D341Med (cell line): ENCODE measurements around the gene CHRNE.
"Not testable (repeated sequence)": the region's sequence is repeated elsewhere in the genome, so short reads cannot be mapped to it uniquely, and the experiment has no call there.

ENCODE experiments used
- DNase-seq: peaks from one replicate; pipeline ENCODE4 v3.0.0; 2012; ENCODE audit warnings: low spot score

Gene CHRNE

GRCh38 chr17:4887581-4887980 lies 15.3 kb downstream of the CHRNE start:
- no peak for DNase-seq

GRCh38 chr17:4886830-4887229 lies 16.1 kb downstream of the CHRNE start:
- DNase-seq = no peak

GRCh38 chr17:4884489-4884888 lies 18.4 kb downstream of the CHRNE start:
- no peak for DNase-seq

DNA sequence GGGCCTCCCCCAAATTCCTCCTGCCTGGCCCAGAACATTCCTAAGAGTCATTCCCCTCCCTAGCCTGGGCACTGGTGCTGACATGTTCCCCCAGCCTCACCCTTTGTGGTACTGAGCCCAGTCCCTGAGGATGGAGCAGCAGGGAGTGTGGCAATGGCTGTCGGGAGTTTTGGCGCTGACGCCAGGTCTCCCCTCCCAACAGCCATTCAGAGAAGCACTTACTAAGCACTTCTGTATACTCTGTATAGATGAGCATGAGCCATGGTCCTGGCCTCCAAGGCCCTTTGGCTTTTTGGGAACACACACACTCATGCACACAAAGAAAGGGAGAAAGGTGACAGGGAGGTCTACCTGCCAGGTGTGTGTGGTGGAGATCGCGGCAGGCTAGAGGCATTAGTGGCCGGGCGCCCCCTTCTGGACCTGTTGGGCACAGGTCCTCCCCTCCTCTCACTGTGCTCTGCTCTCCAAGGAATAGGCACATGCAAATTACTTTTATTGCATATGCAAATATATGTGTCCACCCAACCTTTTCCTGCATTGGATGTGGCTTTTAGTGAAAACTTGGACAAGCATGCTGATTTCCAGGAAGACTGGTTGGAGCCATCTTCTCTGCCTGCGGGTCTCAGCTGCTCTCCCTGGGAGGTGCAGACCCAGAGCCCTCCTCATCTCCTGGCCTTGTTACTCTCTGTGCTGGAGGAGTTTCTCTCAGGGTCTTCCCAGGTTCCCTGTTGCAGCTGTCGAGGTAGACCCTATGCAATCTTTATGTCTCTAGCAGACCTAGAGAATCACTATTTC lies 20.9 kb downstream of the CHRNE start:
- DNase-seq = peak; percentile 71

GRCh38 chr17:4880857-4881256 lies 22.0 kb downstream of the CHRNE start:
- no peak for DNase-seq

GRCh38 chr17:4879601-4880000 lies 23.3 kb downstream of the CHRNE start:
- DNase-seq = no peak

- no peak for DNase-seq
Observed at GRCh38 chr17:4877089-4877488, 25.8 kb downstream of the CHRNE start.

DNA sequence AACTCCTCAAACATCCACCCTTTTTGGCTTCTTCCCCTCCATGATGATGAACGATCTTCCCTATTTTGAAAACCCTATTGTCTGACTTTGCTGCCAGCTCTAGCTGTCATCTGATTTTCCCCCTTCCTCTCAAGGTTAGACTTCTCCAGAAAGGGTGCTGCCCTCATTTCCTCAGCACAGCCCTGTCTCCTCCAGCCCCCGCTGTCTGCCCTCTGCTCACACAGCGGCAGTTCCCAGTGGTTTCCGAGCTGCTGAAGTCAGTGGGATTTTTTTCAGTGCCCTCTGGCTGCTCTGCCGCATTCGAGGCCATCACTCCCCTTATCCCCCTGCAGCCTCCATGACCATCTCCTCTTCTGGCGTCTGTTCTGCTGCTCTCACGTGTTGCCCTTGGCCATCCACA lies 30.1 kb downstream of the CHRNE start:
- DNase-seq = no peak

GRCh38 chr17:4870855-4871254 lies 32.0 kb downstream of the CHRNE start:
- no peak for DNase-seq

GRCh38 chr17:4869058-4869998 lies 33.6 kb downstream of the CHRNE start:
- not testable (repeated sequence) for DNase-seq

DNA sequence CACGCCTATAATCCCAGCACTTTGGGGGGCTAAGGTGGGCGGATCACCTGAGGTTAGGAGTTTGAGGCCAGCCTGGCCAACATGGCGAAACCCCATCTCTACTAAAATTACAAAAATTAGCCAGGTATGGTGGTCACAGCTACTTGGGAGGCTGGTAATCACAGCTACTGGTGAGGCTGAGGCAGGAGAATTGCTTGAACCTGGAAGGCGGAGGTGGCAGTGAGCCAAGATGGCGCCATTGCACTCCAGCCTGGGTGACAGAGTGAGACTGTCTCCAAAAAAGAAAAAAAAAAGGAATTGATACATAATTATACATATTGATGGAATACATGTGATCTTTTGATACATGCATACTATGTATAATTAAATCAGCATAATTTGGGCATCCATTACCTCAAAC lies 35.4 kb downstream of the CHRNE start:
- DNase-seq = not testable (repeated sequence)

DNA sequence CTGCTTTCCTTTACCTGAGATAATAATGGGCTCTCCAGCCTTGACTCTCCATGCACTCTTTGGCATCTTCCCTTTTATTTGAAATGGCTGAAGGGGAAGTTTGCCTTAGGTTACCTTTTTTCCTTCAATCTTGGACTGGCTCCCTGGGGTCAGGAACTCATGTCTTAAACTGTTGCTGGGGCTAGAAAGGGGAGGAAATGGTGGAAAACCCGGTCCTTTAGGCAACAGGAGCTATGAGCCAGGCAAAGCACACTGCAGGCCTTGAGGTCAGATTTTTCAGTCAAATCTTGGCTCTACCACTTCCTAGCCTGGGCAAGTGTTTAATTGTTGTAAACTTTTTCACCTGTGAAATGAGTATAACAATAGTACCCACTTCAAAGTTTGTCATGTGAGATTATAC lies 39.6 kb downstream of the CHRNE start:
- no peak for DNase-seq

DNA sequence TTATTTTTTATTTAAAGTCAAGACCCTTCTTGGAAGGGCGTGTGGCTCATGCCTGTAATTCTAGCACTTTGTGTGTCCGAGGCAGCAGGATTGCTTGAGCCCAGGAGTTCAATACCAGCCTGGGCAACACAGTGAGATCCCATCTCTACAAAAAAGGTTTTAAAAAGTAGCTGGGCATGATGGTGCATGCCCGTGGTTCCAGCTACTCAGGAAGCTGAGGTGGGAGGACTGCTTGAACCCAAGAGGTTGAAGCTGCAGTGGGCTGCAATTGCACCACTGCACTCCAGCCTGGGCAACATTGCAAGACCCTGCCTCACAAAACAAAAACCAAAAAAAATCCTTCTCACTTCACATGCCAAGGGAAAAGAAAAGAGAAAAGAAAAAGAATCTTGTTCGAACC lies 40.2 kb downstream of the CHRNE start:
- no peak for DNase-seq

- DNase-seq = no peak
Observed at GRCh38 chr17:4861052-4861451, 41.8 kb downstream of the CHRNE start.

GRCh38 chr17:4860651-4861050 lies 42.2 kb downstream of the CHRNE start:
- no peak for DNase-seq

DNA sequence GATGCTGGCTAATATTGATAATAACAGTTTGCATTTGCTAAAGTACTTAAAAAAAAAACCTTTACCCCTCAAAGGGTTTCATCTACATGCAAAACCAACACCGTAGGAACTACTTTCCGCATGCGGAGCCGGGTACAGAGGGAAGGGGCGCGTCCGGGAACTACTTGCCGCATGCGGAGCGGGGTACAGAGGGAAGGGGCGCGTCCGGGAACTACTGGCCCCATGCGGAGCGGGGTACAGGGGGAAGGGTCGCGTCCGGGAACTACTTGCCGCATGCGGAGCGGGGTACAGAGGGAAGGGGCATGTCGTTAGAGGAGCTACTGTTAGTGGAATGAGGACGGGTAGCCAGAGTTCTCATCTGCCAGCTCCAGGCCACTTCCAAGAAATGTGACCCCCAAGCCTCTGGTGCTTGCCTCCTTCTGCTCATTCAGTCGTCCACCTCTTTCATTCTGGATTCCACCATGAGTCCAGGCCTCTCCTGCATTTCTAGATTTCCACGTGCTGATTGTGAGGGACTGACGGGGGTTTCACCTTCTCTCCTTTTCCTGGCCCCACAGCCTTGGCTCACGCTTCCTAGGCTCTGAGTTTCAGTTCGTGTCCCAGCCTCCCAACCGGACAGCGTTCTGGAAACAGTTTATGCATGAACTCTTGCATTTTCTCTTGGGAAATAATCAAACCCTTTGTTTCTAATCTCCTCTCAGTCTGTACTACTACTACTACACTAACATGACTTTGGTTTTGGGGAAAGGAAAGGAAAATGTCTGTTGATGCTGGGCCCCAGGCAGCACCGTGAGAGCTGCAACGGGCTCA lies 42.9 kb downstream of the CHRNE start:
- no peak for DNase-seq

GRCh38 chr17:4858882-4859260 lies 44.0 kb downstream of the CHRNE start:
- DNase-seq = no peak

DNA sequence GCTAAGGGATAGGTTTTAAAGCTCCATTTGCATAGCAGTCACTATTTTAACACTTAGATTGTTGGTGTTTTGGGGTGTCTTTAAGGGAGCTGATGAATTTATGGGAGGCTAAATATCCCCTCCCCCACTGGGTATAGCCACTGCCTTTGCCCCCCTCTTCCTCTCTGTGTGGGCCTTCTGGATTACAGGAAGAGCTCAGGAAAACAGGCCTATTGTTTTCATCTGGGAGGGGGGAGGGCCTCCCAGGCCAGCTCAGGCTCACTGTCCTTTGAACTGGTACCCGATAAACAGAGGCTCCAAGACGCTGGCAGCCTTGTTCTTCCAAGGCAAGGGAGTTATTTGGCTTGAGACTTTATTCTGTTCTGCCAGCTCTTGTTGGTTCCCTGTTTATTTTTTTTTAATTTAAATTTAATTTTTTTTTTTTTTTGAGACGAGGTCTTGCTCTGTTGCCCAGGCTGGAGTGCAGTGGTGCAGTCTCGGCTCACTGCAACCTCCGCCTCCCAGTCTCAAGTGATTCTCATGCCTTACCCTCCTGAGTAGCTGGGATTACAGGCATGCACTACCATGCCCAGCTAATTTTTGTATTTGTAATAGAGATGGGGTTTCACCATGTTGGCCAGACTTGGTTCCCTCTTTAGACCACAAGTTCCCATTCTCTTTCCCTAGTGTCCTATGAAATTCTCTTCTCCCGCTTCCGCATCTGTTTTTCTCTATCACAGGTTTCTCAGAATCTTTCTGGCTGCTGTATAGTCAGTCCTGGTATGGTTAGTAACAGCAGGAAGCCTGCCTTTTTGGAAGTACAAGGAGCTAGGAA lies 44.6 kb downstream of the CHRNE start:
- DNase-seq = peak; percentile 39

DNA sequence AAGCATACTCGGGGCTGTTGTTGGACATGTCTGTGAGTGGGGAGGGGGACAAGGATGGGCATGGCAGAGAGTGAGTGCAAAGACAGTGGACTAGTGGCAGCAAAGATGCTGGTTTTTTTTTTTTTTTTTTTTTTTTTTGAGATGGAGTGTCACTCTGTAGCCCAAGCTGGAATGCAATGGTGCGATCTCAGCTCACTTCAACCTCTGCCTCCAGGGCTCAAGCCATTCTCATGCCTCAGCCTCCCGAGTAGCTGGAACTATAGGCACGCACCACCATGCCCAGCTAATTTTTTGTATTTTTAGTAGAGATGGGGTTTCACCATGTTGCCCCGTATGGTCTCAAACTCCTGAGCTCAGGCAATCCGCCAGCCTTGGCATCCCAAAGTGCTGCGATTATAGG lies 45.6 kb downstream of the CHRNE start:
- not testable (repeated sequence) for DNase-seq

DNA sequence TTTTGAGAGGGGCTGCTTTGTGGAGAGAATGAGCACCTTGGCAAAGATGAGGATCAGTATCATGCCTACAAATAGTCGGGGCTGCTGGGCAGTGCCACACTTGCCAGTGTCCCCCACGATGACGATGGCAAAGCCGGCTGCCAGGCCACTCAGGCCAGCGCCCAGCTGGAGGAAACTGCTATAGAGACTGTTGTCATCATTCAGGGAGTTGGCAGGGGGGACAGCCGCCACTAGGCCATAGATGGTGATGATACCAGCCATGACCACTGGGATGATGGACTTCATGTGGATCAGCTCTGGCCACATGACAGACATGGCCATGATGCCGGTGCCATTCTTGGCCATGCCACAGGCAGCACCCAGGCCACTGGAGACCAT lies 46.0 kb downstream of the CHRNE start:
- DNase-seq = no peak

DNA sequence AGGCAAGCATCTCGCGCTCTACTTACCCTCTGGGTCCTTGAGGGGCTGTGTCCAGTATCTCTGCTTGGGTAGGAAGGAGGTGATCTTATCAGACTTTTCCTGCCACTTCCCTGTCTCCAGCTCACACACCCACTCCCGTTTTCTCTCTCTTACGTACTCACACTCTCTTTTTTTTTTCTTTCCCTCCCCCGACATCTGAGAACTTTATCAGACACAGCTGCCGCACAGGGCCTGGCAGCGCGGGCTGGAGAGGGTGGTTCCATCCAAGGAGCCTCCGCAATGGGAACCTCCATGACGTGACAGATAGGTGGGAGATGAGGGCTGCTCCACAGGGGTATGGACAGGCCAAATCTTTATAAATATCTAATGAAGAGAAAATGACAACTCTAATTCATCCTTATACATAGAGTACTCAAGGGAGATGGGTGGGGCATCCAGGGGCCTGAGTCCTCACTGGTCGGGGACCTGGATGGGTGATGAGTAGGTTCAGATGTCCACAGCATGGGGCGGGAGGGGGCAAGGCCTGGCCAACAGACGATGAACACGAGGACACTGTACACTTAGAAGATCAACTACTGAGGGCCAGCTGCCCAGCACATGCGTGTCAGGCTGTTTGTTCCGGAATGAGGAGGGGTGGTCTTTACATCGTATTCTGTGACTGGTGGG lies 46.5 kb downstream of the CHRNE start:
- DNase-seq = no peak
